Stimulated activated CD4-positive, alpha-beta T cell treated with anti-CD3 and anti-CD28 coated beads, Interleukin-2, amount 100 ng/mL, for 48 hours (primary cell): ENCODE measurements around the gene TM9SF3.

Source experiments
- DNase-seq, 2 donors: peaks; one replicate each; pipeline ENCODE4 v3.0.0-alpha.2; 2020

The TM9SF3 gene

GRCh38 chr10:96505150-96506136, 81.4 kb downstream of the TM9SF3 start:
- DNase-seq = no peak

- DNase-seq = no peak
Measured at GRCh38 chr10:96502561-96503282, 84.1 kb downstream of the TM9SF3 start.

DNA sequence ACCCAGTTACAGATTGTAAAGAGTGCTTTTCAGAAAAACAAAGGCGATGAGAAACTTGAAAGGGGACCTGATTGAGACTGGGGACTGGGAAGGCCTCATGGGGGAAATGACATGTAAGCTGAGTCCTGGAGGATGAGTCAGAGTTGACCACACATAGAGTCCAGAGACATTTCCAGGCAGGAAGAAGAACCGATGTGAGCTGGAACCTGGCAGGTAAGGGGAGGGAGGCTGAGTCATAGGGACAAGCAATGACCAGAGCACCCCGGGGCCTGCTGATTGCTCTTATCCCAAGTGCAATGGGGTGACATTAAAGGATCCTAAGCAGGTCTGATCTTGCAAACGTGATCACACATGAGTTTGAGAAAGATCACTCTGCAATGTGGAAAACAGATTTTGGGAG, 84.8 kb downstream of the TM9SF3 start:
- no peak for DNase-seq

- no peak for DNase-seq
Measured at GRCh38 chr10:96500519-96500918, 86.3 kb downstream of the TM9SF3 start.

DNA sequence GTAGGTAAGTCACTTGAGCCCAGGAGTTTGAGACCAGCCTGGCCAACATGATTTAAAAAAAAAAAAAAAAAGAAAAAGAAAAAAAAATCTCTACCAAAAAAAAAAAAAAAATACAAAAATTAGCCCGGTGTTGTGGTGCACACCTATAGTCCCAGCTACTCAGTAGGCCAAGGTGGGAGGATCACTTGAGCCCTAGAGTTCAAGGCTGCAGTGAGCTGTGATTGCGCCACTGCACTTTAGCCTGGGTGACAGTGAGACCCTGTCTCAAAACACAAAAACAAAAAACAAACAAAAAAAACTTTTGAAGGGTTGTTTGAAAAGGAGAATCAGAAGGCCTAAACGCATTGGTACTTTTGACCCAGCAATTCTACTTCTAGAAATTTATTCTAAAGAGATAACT, 86.8 kb downstream of the TM9SF3 start:
- no peak for DNase-seq

DNA sequence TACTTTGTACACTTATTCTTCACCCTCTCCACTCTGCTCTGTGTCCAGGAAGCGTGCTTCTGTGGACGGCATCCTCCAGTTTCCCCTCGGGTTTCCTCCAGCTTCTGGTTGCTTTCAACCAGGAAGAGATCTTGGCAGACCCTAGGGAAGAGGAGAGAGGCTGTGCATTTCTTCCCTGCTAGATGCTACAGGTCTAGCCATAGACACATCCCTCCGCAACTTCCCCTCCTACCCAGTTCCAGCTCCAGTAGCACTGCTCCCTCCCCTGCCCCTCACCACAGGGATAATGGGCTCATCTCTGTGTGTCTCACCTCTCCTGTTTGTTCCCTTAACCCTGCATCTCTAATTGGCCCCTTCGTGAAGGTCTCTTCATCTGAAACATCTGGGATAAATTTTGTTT, 89.4 kb downstream of the TM9SF3 start:
- DNase-seq = no peak

DNA sequence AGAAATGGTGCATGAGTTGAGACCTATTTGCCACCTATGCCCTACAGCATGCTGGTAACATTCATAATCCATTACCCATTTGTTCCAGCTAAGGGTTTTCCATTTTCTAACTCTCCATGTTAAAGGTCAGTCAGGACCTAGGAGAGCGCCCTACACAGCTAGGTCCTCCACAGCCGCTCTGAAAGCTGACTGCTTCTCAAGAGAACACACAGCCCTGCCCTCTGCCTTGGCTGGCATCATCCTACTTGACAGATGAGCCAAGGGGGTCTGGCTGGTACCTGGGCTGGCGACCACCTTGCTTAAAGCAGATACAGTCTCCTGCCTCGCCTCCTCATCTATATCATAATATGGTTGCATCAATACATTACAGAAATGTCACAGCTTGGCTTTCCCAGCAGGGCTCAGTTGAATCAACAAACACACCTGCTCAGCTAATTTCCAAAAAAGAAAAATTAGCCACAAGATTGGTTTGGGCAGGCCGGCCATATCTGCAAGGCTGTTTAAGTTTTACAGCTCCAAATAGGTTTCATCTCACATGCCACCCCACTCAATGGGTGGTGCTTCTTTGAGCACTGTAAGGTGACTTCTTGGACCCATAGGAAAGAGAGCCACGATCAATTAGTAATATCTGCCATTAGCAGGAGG, 90.4 kb downstream of the TM9SF3 start:
- DNase-seq = no peak

DNA sequence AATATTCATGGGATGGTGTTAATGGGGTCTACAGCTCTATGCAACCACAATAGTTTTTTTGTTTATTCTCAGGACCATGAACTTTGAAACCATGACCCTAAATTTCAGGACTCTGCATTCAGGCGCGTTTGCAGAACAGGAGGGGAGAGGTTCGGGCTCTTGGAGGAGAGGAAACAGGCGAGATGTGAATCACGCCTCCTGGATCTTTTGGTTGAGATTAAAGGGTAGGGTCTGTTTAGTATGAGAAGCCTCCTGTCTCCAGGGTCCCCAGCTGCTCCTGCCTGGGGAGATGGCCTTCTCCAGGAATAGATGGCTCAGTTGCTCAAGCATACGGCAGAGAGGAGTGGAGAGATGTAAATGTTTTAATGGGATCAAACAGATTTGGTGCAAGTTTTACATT, 91.3 kb downstream of the TM9SF3 start:
- no peak for DNase-seq

DNA sequence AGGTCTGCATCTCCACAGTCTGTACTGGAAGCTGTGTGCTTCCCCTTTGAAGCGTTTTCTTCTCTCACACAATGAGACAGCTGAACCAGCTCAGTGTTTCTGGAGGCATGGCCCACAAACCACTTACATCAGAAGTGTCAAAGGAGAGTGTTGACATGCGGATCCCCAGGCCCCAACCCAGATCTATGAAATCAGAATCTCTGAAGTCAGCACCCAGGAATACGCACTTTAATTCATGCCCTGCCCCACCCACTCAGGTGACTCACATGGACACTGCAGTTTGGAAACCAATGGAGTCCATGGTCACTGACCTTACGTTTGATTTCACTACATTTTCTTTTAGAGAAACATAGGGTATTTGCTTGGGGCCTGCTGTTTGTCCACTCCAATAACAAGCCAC, 92.1 kb downstream of the TM9SF3 start:
- DNase-seq = no peak

- no peak for DNase-seq
Measured at GRCh38 chr10:96493871-96494525, 92.8 kb downstream of the TM9SF3 start.

DNA sequence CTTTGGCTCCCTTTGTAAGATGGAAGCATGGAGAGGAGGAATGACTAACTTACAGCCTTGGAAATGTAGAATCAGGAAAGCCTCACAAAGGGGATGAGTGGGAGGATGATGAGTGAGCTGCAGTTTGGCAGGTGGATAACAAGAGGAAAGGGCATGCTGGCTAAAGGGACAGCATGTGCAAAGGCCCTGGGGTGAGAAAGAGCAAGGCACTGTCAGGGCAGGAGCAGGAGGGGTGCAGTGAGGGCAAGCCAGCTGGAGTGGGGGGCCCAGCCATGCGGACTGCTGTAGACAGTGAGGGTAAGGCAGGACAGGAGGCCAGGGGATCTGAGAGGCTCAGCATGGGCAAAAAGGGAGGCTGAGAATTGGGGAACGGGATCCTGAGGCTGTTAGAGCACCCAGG, 93.6 kb downstream of the TM9SF3 start:
- DNase-seq = no peak

DNA sequence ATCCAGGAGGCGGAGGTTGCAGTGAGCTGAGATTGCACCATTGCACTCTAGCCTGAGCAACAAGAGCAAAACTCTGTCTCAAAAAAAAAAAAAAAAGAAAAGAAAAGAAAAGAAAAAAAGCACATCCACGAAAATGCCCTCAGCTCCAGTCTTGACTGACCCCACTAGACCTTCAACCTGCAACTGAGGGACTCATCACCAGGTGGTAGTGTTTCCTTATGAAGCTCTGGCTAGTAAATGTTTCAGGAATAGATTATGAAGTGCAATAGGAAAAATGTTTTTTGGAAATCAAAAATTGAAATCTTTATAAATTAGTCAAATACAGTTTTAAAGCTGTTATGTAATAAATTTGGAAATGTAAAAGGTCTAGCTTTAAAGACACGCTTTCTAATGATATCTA, 95.5 kb downstream of the TM9SF3 start:
- DNase-seq = no peak

DNA sequence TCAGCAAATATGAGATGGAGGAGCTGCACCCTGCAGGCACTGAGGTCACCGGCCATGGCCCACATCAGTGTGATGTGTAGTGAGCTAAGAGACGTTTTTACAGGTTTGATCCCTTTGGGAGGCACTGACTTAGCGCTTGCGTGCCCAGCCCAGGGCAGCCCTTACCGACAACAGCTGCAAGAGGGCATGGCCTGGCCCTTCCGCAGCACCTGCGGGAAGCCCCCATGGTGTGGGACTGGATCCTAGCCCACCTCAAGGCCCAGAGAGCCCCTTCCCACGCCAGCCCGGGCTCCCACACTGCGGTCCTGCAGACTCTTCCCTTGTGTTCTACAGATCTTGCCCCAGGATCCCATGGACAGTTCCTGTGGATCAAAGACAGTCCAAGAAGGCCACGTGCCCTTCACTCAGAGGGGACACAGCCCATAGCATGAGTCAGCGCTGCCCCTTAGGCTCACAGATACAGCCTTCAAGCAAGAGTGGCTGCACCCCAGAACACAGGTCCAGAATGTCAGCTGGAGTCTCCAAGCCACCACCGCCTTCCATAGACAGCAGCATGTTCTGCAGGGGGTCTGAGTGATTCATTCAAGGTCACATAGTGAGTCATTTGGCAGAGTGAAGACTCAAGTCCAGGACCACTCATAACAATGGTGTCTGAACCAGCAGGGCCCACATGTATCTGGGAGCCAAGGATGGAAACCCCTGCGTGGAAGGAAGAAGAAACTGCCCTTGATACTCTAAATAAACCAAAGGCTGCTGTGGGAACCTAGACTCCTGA, 98.5 kb downstream of the TM9SF3 start:
- DNase-seq = no peak

GRCh38 chr10:96482815-96483588, 103.8 kb downstream of the TM9SF3 start:
- no peak for DNase-seq

- DNase-seq = no peak
Measured at GRCh38 chr10:96478355-96478754, 108.5 kb downstream of the TM9SF3 start.

DNA sequence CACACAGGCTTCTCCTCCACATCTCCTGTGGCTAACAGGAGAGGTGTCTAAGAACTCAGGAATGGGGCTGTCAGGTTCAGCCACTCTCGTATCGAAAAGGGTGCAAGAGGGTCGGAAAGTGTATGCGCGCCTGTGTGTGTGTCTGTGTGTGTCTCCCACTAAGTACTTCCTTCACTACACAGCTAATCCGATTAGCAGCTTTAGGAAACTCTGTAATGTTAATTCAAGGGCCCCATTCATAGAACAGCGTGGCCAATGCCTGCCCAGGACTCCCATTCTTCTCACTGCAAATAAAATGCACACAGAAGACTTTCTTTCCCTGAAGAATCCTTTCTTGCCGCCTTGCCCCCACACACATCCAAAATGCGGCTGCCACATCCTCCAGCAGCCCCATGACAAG, 112.9 kb downstream of the TM9SF3 start:
- DNase-seq = no peak

- peak; percentile 8 to 25 for DNase-seq
Measured at GRCh38 chr10:96470116-96470743, 116.6 kb downstream of the TM9SF3 start.

GRCh38 chr10:96468845-96469244, 118.0 kb downstream of the TM9SF3 start:
- no peak for DNase-seq
